ENCODE measurements around the gene C1QTNF6. TPM values are rescaled to one million over a fixed set of nuclear protein-coding genes. Genes with fewer than 3 reads are reported as not detected.

The C1QTNF6 gene
- total and polyA plus RNA-seq, 3 donors from 2014 or later: 12.6 to 15.0 (median 14.8) TPM

- WGBS, 2 donors: 50 to 84% methylated on average over 2 to 4 of the region's 4 CpGs
- H3K27me3 ChIP-seq: no peaks in the 10 kb centered on the region
- H3K36me3 ChIP-seq (ENCODE audit: low read depth, missing control alignments): no peaks in the 10 kb centered on the region
Observed at GRCh38 chr22:37226087-37226486, 38.0 kb upstream of the C1QTNF6 start.

GRCh38 chr22:37225481-37225880, 37.4 kb upstream of the C1QTNF6 start:
- TF ChIP-seq CTCF (IDR thresholded peaks at IDR 0.05) (no peak), POLR2A (IDR thresholded peaks at IDR 0.05) (no peak)
- H3K36me3 ChIP-seq (ENCODE audit: low read depth, missing control alignments): no peaks in the 10 kb centered on the region
- H3K4me1 ChIP-seq: peaks cover 14% of the 10 kb centered on the region
- intact Hi-C loops (cut with DNase I; ENCODE audit: low total_unique reads): no loop called here
- H3K27me3 ChIP-seq: no peaks in the 10 kb centered on the region
- no peaks in the 10 kb centered on the region for H3K9me3 ChIP-seq
- H3K27ac ChIP-seq: no peak overlapping the region
- no peak overlapping the region for H3K4me3 ChIP-seq
- WGBS, 2 donors: 70 to 74% methylated on average over 3 to 8 of the region's 8 CpGs
- DNase-seq: no peak

More at GRCh38 chr22:37226087-37226486, 38.0 kb upstream of the C1QTNF6 start:
- Histone ChIP-seq H3K27ac (no peak overlapping the region), H3K4me1 (peaks cover 15% of the 10 kb centered on the region), H3K9me3 (no peaks in the 10 kb centered on the region), H3K4me3 (no peak overlapping the region)
- no peak for TF ChIP-seq POLR2A (IDR thresholded peaks at IDR 0.05)
- TF ChIP-seq CTCF (IDR thresholded peaks at IDR 0.05): no peak
- intact Hi-C loops (cut with DNase I; ENCODE audit: low total_unique reads): no loop called here
- DNase-seq: no peak

- Histone ChIP-seq H3K27me3 (no peaks in the 10 kb centered on the region), H3K4me1 (peaks cover 8% of the 10 kb centered on the region), H3K4me3 (no peak overlapping the region), H3K9me3 (no peaks in the 10 kb centered on the region), H3K36me3 (ENCODE audit: low read depth, missing control alignments) (no peaks in the 10 kb centered on the region), H3K27ac (no peak overlapping the region)
- TF ChIP-seq POLR2A (IDR thresholded peaks at IDR 0.05) (no peak), CTCF (IDR thresholded peaks at IDR 0.05) (no peak)
- intact Hi-C loops (cut with DNase I; ENCODE audit: low total_unique reads): no loop called here
- 60 to 68% methylated on average over 8 of the region's 8 CpGs for WGBS, 2 donors
- DNase-seq: no peak
Observed at GRCh38 chr22:37224757-37225420, 36.8 kb upstream of the C1QTNF6 start.

GRCh38 chr22:37223965-37224551, 36.0 kb upstream of the C1QTNF6 start:
- no peaks in the 10 kb centered on the region for H3K36me3 ChIP-seq (ENCODE audit: low read depth, missing control alignments)
- intact Hi-C loops (cut with DNase I; ENCODE audit: low total_unique reads): no loop called here
- H3K27me3 ChIP-seq: no peaks in the 10 kb centered on the region
- H3K4me3 ChIP-seq: no peak overlapping the region
- H3K27ac ChIP-seq: no peak overlapping the region
- DNase-seq: no peak
- H3K9me3 ChIP-seq: no peaks in the 10 kb centered on the region
- H3K4me1 ChIP-seq: no peaks in the 10 kb centered on the region
- no peak for TF ChIP-seq POLR2A (IDR thresholded peaks at IDR 0.05)
- TF ChIP-seq CTCF (IDR thresholded peaks at IDR 0.05): no peak
- 56 to 60% methylated on average over 3 of the region's 3 CpGs for WGBS, 2 donors

Data from testis (tissue), 3 donors.